Esophagus muscularis mucosa (tissue), 3 donors: Measurements from ENCODE around the gene A4GALT.

Experiments used
- CTCF ChIP-seq, 3 experiments: fragments of 200-600 bp in 2 of 3; fragments of 450-650 bp in 1 of 3; sonication (generic) in 2 of 3; IDR thresholded peaks; one replicate each; pipeline ENCODE4 v1.5.1; 2017 to 2019; ENCODE audit warnings: antibody characterized with exemption in 3 of 3, mild to moderate bottlenecking in 2 of 3, moderate library complexity in 1 of 3
- POLR2A ChIP-seq: fragments of 450-650 bp; IDR thresholded peaks from one replicate; pipeline ENCODE4 v1.6.1; 2017; ENCODE audit warnings: antibody characterized with exemption, moderate library complexity, mild to moderate bottlenecking, low read depth
- POLR2AphosphoS5 ChIP-seq, 2 donors: sonication (generic); formaldehyde crosslinking; IDR thresholded peaks; one replicate each; pipeline ENCODE4 v1.6.1; 2017; ENCODE audit warnings: antibody characterized with exemption in 2 of 2

GRCh38 chr22:42645341-42645937, 75.2 kb downstream of the A4GALT start:
- TF ChIP-seq POLR2A (no peak), CTCF (IDR thresholded peaks at IDR 0.05) (no peak), POLR2AphosphoS5 (IDR thresholded peaks at IDR 0.05) (peak; percentile 47 to 56)
